Mesendoderm (in vitro differentiated cells): ENCODE measurements around the gene INPP1.

Experiments
- DNase-seq: peaks from one replicate; pipeline ENCODE4 v3.0.0; 2013
- H2AK5ac ChIP-seq: 2 replicates; pipeline ENCODE4 v1.6.1; 2013; ENCODE audit warnings: low read length, inconsistent platforms
- H2BK120ac ChIP-seq: 2 replicates; pipeline ENCODE4 v1.6.1; 2013; ENCODE audit warnings: low read depth, mild to moderate bottlenecking, low read length, moderate library complexity, mixed read lengths
- H2BK15ac ChIP-seq: replicated peaks from 2 replicates; pipeline ENCODE4 v1.6.1; 2013; ENCODE audit warnings: low read depth, mild to moderate bottlenecking, moderate library complexity
- H2BK5ac ChIP-seq: 2 replicates; pipeline ENCODE4 v1.6.1; 2013; ENCODE audit warnings: low read length, inconsistent platforms
- H3K18ac ChIP-seq: 2 replicates; pipeline ENCODE4 v1.6.1; 2013; ENCODE audit warnings: mild to moderate bottlenecking, low read length, mixed read lengths
- H3K23ac ChIP-seq: one replicate; pipeline ENCODE4 v1.6.1; 2013; ENCODE audit warnings: low read length
- H3K27ac ChIP-seq: 2 replicates; pipeline ENCODE4 v1.5.1; 2013; ENCODE audit warnings: low read depth, mild to moderate bottlenecking, inconsistent platforms, low read length, moderate library complexity
- H3K27me3 ChIP-seq: 2 replicates; pipeline ENCODE4 v1.6.1; 2013; ENCODE audit warnings: low read length, control low read depth, mild to moderate bottlenecking, inconsistent platforms; ENCODE audit not compliant: insufficient read depth, poor library complexity
- H3K36me3 ChIP-seq: 2 replicates; pipeline ENCODE4 v1.6.1; 2013; ENCODE audit warnings: low read length, inconsistent platforms; ENCODE audit not compliant: control insufficient read depth, insufficient read depth
- H3K4ac ChIP-seq: one replicate; pipeline ENCODE4 v1.6.1; 2013; ENCODE audit warnings: low read depth, mild to moderate bottlenecking, low read length, moderate library complexity
- H3K4me1 ChIP-seq: 2 replicates; pipeline ENCODE4 v1.6.1; 2013; ENCODE audit warnings: low read depth, low read length, inconsistent platforms; ENCODE audit not compliant: control insufficient read depth
- H3K4me2 ChIP-seq: 2 replicates; pipeline ENCODE4 v1.6.1; 2013; ENCODE audit warnings: low read length
- H3K4me3 ChIP-seq: 2 replicates; pipeline ENCODE4 v1.5.1; 2013; ENCODE audit warnings: mild to moderate bottlenecking, low read length
- H3K56ac ChIP-seq: one replicate; pipeline ENCODE4 v1.6.1; 2013; ENCODE audit warnings: low read length
- H3K79me1 ChIP-seq: 2 replicates; pipeline ENCODE4 v1.6.1; 2013; ENCODE audit warnings: low read length, inconsistent platforms
- H3K79me2 ChIP-seq: 2 replicates; pipeline ENCODE4 v1.6.1; 2013; ENCODE audit warnings: mild to moderate bottlenecking, low read length; ENCODE audit not compliant: control insufficient read depth, insufficient read depth
- H3K9ac ChIP-seq: 2 replicates; pipeline ENCODE4 v1.6.1; 2013; ENCODE audit warnings: low read length, inconsistent platforms
- H4K5ac ChIP-seq: one replicate; pipeline ENCODE4 v1.6.1; 2013; ENCODE audit warnings: low read length
- H4K8ac ChIP-seq: one replicate; pipeline ENCODE4 v1.6.1; 2013; ENCODE audit warnings: low read depth, mild to moderate bottlenecking, control low read depth, low read length, moderate library complexity
- WGBS: extraction: QIAGEN DNeasy Blood & Tissue Kit; methylation state at CpG from one replicate; pipeline ENCODE4 v1.1.7; 2013; ENCODE audit warnings: low lambda C conversion rate, missing lambda C conversion rate; ENCODE audit not compliant: insufficient coverage; ENCODE audit errors: extremely low coverage; 5-methylcytosine and 5-hydroxymethylcytosine counted together

Gene INPP1

DNA sequence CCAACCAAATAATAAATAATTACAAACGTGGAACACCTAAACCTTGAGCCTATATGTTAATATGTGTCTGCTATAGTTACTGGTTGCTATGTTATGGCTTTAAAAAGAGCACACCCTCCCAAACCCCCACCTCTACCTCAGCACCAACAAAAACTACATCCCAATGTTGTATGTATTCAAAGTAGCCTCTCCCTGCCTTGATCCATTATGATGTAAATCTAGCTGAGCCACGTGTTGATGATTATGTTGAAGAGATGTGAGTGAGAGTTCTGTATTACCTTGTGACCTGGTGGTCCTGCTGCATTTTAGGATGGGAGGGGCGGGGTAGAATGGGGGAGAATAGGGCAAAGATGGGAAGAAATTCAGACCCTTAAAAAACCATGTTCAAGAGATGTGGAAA, 69.6 kb downstream of the INPP1 start:
- Histone ChIP-seq H4K5ac (no peak overlapping the region), H3K4me1 (peaks cover 2% of the 10 kb centered on the region), H2AK5ac (no peak overlapping the region), H3K56ac (no peak overlapping the region), H3K36me3 (no peaks in the 10 kb centered on the region), H3K79me1 (no peaks in the 10 kb centered on the region), H3K4me2 (no peak overlapping the region), H3K18ac (no peak overlapping the region), H2BK5ac (no peak overlapping the region), H3K27me3 (peaks cover 5% of the 10 kb centered on the region), H3K9ac (no peak overlapping the region), H3K79me2 (no peaks in the 10 kb centered on the region), H2BK15ac (no peak overlapping the region), H3K4me3 (no peak overlapping the region), H2BK120ac (no peak overlapping the region), H3K4ac (no peak overlapping the region), H4K8ac (no peak overlapping the region), H3K23ac (no peak overlapping the region), H3K27ac (no peak overlapping the region)
- no CpG with 5 or more reads among the region's 3 CpGs for WGBS
- DNase-seq = no peak

DNA sequence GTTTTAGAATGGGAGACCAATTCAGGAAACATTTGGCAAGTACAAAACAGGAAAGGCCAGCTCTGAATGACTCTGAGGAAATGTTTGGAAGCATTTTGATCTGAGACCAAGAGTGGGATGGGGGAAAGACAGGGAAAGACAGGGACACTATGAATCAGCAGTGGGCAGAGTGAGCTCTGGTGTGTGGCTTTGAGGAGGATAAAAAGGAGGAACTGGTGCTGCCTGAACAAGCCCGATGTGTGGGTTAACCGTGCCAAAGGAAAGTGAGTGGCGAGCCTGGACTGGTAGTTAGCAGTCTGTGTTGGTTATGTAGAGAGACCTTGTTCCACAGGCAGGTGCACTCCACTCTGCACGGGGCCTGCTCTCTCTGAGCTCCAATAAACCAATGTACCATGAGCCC, 70.0 kb downstream of the INPP1 start:
- no peak overlapping the region for H3K9ac ChIP-seq
- H3K79me2 ChIP-seq = no peaks in the 10 kb centered on the region
- no peak overlapping the region for H3K23ac ChIP-seq
- no peaks in the 10 kb centered on the region for H3K36me3 ChIP-seq
- no CpG with 5 or more reads among the region's 4 CpGs for WGBS
- no peak overlapping the region for H3K4ac ChIP-seq
- no peaks in the 10 kb centered on the region for H3K79me1 ChIP-seq
- no peak overlapping the region for H2AK5ac ChIP-seq
- peaks cover 2% of the 10 kb centered on the region for H3K4me1 ChIP-seq
- H3K27me3 ChIP-seq = peaks cover 5% of the 10 kb centered on the region
- DNase-seq = no peak
- no peak overlapping the region for H3K27ac ChIP-seq
- no peak overlapping the region for H2BK5ac ChIP-seq
- no peak overlapping the region for H2BK15ac ChIP-seq
- no peak overlapping the region for H3K4me2 ChIP-seq
- H4K5ac ChIP-seq = no peak overlapping the region
- H2BK120ac ChIP-seq = no peak overlapping the region
- H3K56ac ChIP-seq = no peak overlapping the region
- H3K4me3 ChIP-seq = no peak overlapping the region
- H3K18ac ChIP-seq = no peak overlapping the region
- no peak overlapping the region for H4K8ac ChIP-seq

GRCh38 chr2:190415251-190415650, 71.9 kb downstream of the INPP1 start:
- Histone ChIP-seq H3K79me1 (no peaks in the 10 kb centered on the region), H3K79me2 (no peaks in the 10 kb centered on the region), H2BK15ac (no peak overlapping the region), H3K27me3 (no peaks in the 10 kb centered on the region), H4K8ac (no peak overlapping the region), H3K36me3 (no peaks in the 10 kb centered on the region), H3K56ac (no peak overlapping the region), H2AK5ac (no peak overlapping the region), H2BK5ac (no peak overlapping the region), H3K27ac (no peak overlapping the region), H3K4me3 (no peak overlapping the region), H3K18ac (no peak overlapping the region), H3K23ac (no peak overlapping the region), H3K4me1 (no peaks in the 10 kb centered on the region), H3K4me2 (no peak overlapping the region), H3K9ac (no peak overlapping the region), H4K5ac (no peak overlapping the region), H2BK120ac (no peak overlapping the region), H3K4ac (no peak overlapping the region)
- no peak for DNase-seq
- no CpG with 5 or more reads among the region's 4 CpGs for WGBS

- no peak for DNase-seq
- no CpG with 5 or more reads among the region's 2 CpGs for WGBS
- no peak overlapping the region for H2BK5ac ChIP-seq
- H3K23ac ChIP-seq = no peak overlapping the region
- H3K4me3 ChIP-seq = no peak overlapping the region
- H3K56ac ChIP-seq = no peak overlapping the region
- H3K4ac ChIP-seq = no peak overlapping the region
- H3K4me1 ChIP-seq = no peaks in the 10 kb centered on the region
- H3K9ac ChIP-seq = no peak overlapping the region
- no peaks in the 10 kb centered on the region for H3K27me3 ChIP-seq
- no peak overlapping the region for H4K5ac ChIP-seq
- H2AK5ac ChIP-seq = no peak overlapping the region
- no peak overlapping the region for H3K4me2 ChIP-seq
- H3K27ac ChIP-seq = no peak overlapping the region
- H3K36me3 ChIP-seq = no peaks in the 10 kb centered on the region
- no peak overlapping the region for H3K18ac ChIP-seq
- no peak overlapping the region for H2BK120ac ChIP-seq
- H3K79me1 ChIP-seq = no peaks in the 10 kb centered on the region
- H2BK15ac ChIP-seq = no peak overlapping the region
- no peaks in the 10 kb centered on the region for H3K79me2 ChIP-seq
- H4K8ac ChIP-seq = no peak overlapping the region
Measured at GRCh38 chr2:190415794-190416775, 72.7 kb downstream of the INPP1 start.

DNA sequence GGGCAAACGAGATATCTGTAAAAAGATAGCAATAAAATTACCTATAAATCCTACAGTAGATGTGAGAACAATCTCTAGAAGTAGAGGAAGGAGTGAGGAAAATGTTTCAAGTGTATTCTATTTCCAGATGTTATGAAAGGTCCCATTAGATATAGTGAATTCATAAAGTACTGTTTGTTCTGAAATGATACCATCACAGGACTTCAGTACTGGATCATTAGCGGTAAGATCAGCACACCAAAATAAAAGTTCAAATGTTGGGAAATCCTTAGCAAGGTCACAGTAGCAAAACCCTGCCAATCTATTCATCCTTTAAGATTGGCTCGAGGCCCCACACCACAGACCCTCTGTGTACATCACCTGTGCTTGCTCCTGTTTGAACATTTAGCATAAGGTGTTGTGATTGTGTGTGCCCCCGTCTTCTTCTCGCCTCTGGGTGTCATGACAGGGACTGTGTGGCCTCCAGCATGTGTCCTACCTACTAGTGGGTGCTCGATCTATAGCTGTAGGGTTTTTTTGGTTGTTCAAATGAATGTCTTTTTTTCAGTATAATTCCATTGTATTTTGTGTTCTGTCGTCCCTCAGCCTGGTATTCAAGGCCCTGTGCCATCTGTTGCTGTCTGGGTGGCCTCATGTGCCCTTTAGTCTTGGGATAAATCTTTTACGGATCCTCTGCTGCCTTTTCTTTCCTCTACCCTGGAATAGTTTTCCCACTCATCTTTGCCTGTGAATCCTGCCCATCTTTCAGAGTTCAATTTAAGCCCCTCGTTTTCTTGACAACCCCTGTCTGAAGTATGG, 73.9 kb downstream of the INPP1 start:
- Histone ChIP-seq H4K5ac (no peak overlapping the region), H2AK5ac (no peak overlapping the region), H3K4me3 (no peak overlapping the region), H3K4ac (no peak overlapping the region), H3K79me1 (no peaks in the 10 kb centered on the region), H2BK120ac (no peak overlapping the region), H2BK5ac (no peak overlapping the region), H3K4me2 (no peak overlapping the region), H4K8ac (no peak overlapping the region), H3K18ac (no peak overlapping the region), H3K27me3 (no peaks in the 10 kb centered on the region), H2BK15ac (no peak overlapping the region), H3K36me3 (no peaks in the 10 kb centered on the region), H3K56ac (no peak overlapping the region), H3K9ac (no peak overlapping the region), H3K79me2 (no peaks in the 10 kb centered on the region), H3K23ac (no peak overlapping the region), H3K27ac (no peak overlapping the region), H3K4me1 (no peaks in the 10 kb centered on the region)
- WGBS = no CpG with 5 or more reads among the region's 9 CpGs
- DNase-seq = no peak
